GM18502 (cell line): ENCODE results near the gene CBLB.

ENCODE experiments used
- ATAC-seq: cut with Tn5 transposase; IDR thresholded peaks from one replicate; pipeline ENCODE4 v1.9.1; 2021; ENCODE audit warnings: mild to moderate bottlenecking; ENCODE audit not compliant: unreplicated experiment, poor library complexity

The CBLB gene

DNA sequence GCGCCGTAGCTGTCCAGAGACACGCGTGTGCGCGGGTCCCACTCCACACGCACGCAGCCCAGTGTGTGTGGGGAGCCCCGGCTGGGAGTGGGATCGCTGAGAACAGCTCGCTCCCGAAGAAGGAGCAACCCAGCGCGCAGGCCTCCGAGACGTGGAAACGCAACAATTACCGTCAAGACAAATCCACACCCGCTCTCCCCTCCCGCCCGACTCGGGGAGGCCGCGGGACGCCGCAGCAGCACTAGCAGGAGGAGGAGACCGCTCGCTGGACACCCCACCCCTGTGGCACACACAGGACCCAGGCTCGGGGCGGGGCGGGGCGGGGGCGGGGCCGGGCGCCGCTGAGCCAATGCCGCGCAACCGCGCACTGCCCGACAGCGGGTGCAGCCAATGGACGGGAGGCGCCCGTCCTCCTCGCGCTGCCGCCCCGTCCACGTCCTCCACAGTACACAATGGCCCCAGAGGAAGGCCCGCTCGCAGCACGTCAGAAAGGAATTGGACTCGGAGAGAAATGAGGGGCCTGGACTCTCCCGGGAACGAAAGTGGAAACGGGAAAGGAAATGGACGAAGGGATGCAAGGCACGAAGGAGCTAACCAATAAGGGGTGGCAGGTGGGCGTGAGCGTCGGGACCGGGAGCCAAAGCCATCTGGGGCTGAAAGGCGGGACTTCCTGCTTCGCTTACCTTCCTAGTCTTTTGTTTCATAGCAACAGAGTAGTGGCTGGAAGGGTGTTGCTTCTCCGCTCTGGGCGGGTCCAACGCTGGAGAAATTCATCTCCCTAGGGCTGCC is at the start of gene CBLB:
Gene CBLB (minus strand): TSS at position 271 of the 789 bp plus-strand sequence. CDS start 1,435 bp downstream, outside the sequence.
- peak; percentile 88 for ATAC-seq

DNA sequence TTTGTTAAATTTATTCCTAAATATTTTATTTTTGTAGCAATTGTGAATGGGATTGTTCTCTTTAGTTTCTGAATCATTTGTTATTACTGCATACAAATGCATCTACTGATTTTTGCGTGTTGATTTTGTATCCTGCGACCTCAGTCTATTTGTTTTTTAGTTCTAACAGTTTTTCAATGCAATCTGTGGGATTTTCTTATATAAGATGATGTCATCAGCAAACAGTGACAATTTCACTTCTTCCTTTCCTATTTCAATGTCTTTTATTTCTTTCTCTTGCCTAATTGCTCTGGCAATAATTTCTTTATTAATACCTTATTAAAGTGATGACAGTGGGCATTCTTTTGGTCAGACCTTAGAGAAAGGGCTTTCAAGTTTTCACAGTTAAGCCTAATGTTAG is 48.0 kb upstream of the CBLB start:
- ATAC-seq, result no peak

GRCh38 chr3:105915524-105915923 is 46.7 kb upstream of the CBLB start:
- ATAC-seq, result no peak

DNA sequence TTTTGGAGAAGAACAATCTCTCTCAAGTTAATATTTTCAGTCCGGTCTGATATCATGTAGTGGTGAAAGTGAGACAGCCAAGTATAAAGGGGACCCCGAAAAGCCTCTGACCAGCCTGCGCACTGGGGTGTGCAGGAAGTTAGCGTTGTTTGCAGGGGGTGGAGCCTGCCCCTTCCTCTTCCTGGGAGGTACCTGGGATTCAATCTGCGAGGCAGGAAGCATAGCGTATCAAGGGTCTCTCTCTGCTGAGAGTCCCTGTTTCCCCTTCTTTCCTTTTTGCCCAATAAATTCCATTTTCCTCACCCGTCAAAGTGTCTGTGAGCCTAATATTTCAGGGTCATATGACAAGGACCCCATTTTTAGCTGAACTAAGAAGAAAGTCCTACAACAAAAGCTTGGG is 44.8 kb upstream of the CBLB start:
- no peak for ATAC-seq

- no peak for ATAC-seq
Observed at GRCh38 chr3:105912891-105913290, 44.1 kb upstream of the CBLB start.

DNA sequence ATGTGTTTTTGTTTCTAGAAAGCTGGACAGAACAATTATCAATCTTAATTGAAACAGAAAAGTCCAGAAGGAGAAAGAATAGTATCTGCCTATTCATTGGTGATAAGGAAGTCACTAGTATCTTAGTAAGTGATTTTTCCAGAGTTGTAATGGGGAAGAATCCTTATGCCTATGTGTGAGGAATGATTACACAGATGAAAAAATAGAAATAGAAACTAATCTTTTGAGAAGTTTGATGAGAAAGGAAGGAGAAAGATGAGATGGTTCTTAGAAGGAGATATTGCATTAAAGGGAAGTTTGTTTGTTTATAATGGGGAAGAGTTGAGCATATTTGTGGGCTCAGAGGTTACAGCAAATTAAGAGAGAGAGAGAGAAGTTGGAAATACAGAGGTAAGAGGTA is 42.7 kb upstream of the CBLB start:
- no peak for ATAC-seq

- ATAC-seq, result no peak
Observed at GRCh38 chr3:105907777-105908176, 39.0 kb upstream of the CBLB start.

GRCh38 chr3:105906836-105907235 is 38.0 kb upstream of the CBLB start:
- ATAC-seq, result no peak

DNA sequence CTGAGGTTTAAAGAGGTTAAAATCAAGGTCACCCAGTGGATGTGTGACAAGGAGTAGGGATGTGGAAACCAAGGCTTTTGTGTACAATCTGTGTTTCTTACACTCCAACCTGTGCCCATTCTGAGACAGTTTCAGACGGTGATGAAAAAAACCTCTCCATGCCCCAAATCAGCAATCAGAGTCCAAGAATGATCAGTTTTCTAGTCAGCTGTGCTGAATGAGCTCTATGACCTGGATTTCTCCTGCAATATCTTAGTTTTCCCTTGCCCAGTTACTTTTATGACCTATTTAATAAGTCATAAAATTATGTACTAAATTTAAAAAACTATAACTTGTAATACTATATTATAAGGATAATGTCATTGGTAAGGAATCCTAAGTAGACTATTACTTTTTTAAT is 37.5 kb upstream of the CBLB start:
- ATAC-seq, result no peak

GRCh38 chr3:105905328-105905727 is 36.5 kb upstream of the CBLB start:
- no peak for ATAC-seq

DNA sequence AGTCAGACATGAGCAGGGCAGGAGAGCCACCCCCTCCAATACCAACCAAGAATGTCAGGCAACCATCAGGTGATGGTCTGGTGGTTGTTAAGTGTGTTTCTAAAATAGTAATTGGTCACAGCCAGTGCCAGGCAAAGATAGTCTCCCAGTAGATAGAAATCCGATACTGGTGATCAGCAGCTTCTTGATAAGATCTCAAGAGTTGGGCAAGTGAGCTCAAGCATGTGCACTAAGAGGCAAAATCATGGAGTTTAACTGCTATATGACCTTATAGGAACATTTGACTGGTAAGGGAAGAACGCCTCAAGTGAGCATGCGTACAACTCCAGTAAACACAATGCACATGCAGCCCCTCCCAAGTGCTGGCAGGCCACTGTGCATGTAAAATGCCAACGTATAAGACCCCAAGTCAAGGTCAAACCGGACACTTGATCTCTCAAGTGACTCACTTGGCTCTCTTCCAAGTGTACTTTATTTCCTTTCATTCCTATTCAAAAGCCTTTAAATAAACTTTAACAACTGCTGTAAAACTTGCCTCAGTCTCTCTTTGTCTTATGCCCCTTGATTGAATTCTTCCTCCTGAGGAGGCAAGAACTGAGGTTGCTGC is 36.0 kb upstream of the CBLB start:
- ATAC-seq, result no peak

DNA sequence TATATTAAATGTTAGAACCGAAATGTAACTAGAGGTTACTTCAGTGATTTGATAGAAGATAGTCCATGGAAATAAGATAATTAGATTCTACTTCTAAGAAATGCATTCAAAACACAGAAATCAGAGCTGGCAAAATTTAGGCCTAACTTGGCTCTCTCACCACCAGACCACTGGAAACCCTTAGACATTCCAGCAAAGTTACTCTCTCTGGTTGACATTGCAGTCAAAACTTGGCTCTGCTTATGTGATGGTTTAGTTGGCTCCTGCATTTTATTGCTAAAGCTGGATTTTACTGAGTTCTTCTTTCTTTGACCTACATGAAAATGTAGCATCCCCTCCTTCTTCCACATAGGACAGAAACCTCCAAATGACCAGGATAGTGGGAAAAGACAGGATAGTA is 35.4 kb upstream of the CBLB start:
- no peak for ATAC-seq

DNA sequence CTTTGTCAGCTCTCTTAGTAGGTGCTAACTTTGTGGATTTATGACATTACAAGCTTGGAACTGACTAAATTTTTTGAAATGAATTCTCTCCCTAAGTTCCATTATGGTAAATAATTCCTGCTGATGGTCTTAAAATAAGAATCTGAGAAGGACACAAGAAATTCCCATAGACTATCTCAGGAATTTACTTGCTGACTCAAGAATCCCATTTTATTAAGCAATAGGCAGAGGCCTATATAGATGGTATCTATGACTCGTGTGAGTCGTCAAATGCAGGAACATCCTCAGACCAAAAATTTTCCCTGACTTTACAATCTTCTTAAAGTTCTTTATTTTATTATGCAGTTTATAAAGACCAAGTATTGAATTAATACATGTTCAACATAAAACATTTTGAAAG is 30.7 kb upstream of the CBLB start:
- ATAC-seq, result no peak

- no peak for ATAC-seq
Observed at GRCh38 chr3:105891101-105891500, 22.3 kb upstream of the CBLB start.

DNA sequence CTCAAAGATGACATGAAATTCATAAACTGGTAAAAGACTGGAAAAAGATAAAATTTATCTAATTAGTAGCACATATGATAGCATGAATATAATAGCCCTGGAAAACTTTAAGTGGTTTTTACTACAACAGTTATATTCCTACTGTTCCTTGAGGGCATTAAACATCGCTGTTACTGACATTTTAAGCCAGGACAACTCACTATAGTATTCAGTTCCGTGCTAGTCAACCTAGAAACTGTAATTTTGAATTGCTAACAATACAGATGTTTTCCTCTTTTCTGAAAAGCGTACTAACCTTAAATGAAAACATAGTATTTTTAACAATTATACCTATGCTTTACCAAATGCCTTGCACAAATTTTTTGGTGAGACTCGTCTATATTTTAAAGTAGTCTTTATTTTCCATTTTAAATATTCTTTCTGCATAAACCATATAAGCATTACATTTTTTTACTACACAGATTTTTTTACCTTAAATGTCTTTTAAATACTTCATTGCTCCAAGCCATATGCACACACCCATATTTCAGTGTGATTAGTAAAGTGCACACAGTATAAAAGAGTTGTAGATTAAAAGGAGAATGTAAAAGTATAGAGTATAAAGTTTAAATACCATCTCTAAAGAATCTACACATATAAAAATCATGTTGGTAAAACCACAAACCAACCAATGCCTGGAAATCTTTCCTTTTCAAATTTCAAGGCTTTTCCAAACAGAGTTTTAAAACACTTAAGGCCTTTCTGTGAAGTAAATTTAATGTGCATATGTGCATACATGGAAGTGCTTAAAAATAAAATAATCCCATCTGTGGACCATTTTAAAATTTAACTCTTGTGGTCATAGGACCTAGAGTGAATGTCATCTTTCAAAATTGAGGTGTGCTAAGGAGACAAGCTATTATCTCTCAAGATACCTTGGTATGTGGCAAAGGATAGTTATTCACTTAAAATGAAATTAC is 20.1 kb upstream of the CBLB start:
- ATAC-seq, result no peak

GRCh38 chr3:105885256-105885655 is 16.4 kb upstream of the CBLB start:
- no peak for ATAC-seq

GRCh38 chr3:105883798-105884377 is 15.1 kb upstream of the CBLB start:
- ATAC-seq, result no peak

- no peak for ATAC-seq
Observed at GRCh38 chr3:105880681-105881290, 12.0 kb upstream of the CBLB start.

- no peak for ATAC-seq
Observed at GRCh38 chr3:105878061-105878460, 9.2 kb upstream of the CBLB start.

- no peak for ATAC-seq
Observed at GRCh38 chr3:105877336-105877910, 8.6 kb upstream of the CBLB start.
